HCT116 (cell line): ENCODE results near the gene FCHSD2.

Source experiments
- CTCF ChIP-seq, 3 experiments: fragments of 200-600 bp in 1 of 3; sonication (generic) in 1 of 3; IDR thresholded peaks in 2 of 3; conservative IDR thresholded peaks in 1 of 3; 2 replicates each; pipeline ENCODE4 v1.5.1; 2012 to 2017; ENCODE audit warnings: low read depth in 2 of 3, low read length in 2 of 3, antibody characterized with exemption in 1 of 3, borderline replicate concordance in 1 of 3, control low read depth in 1 of 3, mild to moderate bottlenecking in 1 of 3, mixed read lengths in 1 of 3, mixed run types in 1 of 3, moderate library complexity in 1 of 3; ENCODE audit not compliant: insufficient read depth in 1 of 3
- EGR1 ChIP-seq: IDR thresholded peaks from 2 replicates; pipeline ENCODE4 v1.6.1; 2012; ENCODE audit warnings: low read depth
- EZH2 ChIP-seq: fragments of 200-600 bp; sonication (generic); IDR thresholded peaks from 2 replicates; pipeline ENCODE4 v1.6.1; 2017; ENCODE audit warnings: antibody characterized with exemption, mixed run types
- EZH2phosphoT487 ChIP-seq: fragments of 200-600 bp; IDR thresholded peaks from 2 replicates; pipeline ENCODE4 v1.6.1; 2018; ENCODE audit warnings: antibody characterized with exemption, borderline replicate concordance
- JUND ChIP-seq: IDR thresholded peaks from 2 replicates; pipeline ENCODE4 v1.6.1; 2012
- POLR2A ChIP-seq: IDR thresholded peaks from 2 replicates; pipeline ENCODE4 v1.7.0; 2011; ENCODE audit warnings: borderline replicate concordance; ENCODE audit not compliant: insufficient read depth, insufficient read length; ENCODE audit errors: extremely low read depth
- POLR2AphosphoS5 ChIP-seq: IDR thresholded peaks from 2 replicates; pipeline ENCODE4 v1.6.1; 2011; ENCODE audit warnings: mild to moderate bottlenecking, low read depth, low read length, moderate library complexity
- RAD21 ChIP-seq: IDR thresholded peaks from 2 replicates; pipeline ENCODE4 v1.6.1; 2012; ENCODE audit warnings: low read depth, mild to moderate bottlenecking
- REST ChIP-seq: IDR thresholded peaks from 2 replicates; pipeline ENCODE4 v1.6.1; 2012; ENCODE audit warnings: low read depth
- SRF ChIP-seq: IDR thresholded peaks from 2 replicates; pipeline ENCODE4 v1.6.1; 2012; ENCODE audit warnings: low read depth
- TCF7L2 ChIP-seq: IDR thresholded peaks from 2 replicates; pipeline ENCODE4 v1.7.0; 2011; ENCODE audit warnings: borderline replicate concordance, inconsistent platforms; ENCODE audit not compliant: insufficient read depth, insufficient read length; ENCODE audit errors: extremely low read depth
- YY1 ChIP-seq: IDR thresholded peaks from 2 replicates; pipeline ENCODE4 v1.6.1; 2011; ENCODE audit warnings: low read length, low read depth, moderate library complexity, mild to moderate bottlenecking; ENCODE audit not compliant: insufficient replicate concordance; ENCODE audit errors: extremely low read depth

DNA sequence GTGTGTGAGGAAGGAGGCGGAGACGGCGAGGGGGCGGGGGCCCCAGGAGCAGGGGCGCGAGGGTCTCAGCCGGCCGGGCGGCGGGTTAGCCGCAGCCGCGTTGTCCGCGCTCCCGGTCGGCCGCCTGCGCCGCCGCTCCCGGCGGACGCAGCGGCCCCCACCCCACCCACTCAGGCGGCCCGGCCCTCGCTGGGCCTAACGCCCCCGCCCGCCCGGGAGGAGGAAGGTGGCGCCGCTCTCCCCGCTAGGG lies at the start of gene FCHSD2:
- no peak for TF ChIP-seq REST
- TF ChIP-seq CTCF (IDR thresholded peaks at IDR 0.05 in 2 of 3, conservative IDR thresholded peaks at IDR 0.05 in 1 of 3; ENCODE audit: borderline replicate concordance in 1 of 3, insufficient read depth in 1 of 3, low read depth in 2 of 3, low read length in 2 of 3) = no peak
- no peak for TF ChIP-seq EZH2
- TF ChIP-seq POLR2AphosphoS5 = no peak
- TF ChIP-seq POLR2A = no peak
- TF ChIP-seq JUND = no peak; the same call in 1 of the 2 replicates
- no peak for TF ChIP-seq EZH2phosphoT487
- no peak for TF ChIP-seq SRF
- TF ChIP-seq RAD21 = no peak
- no peak for TF ChIP-seq EGR1
- no peak for TF ChIP-seq YY1
- no peak for TF ChIP-seq TCF7L2
